Measurements from ENCODE around the gene RNF167. TPM values are rescaled to one million over a fixed set of nuclear protein-coding genes. Genes with fewer than 3 reads are reported as not detected.

RNF167 gene
- polyA plus RNA-seq, 1 donor (not counting 4 experiments of a cell fraction or from before 2014, with no cell fraction given) = 101 TPM

DNA sequence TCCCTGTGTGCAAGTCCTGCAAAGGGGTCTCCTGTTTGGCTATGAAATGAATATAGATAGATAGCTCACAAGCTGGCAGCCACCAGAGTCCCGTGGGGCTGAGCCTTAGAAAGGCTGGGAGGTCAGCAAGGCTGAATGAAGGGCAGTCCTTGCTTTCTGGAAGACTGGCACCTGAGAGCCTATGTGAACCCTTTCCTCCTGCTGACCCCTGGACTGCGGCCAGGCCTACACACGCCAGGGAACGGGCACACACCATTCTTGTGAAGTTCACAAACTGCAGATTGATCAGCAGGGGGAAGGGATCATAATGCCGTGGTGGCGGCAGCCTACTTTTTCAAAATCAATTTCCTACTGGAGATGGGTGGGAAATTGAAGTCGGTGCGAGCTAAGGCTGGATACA, 41.7 kb upstream of the RNF167 start:
- TF ChIP-seq, protein P1, sequence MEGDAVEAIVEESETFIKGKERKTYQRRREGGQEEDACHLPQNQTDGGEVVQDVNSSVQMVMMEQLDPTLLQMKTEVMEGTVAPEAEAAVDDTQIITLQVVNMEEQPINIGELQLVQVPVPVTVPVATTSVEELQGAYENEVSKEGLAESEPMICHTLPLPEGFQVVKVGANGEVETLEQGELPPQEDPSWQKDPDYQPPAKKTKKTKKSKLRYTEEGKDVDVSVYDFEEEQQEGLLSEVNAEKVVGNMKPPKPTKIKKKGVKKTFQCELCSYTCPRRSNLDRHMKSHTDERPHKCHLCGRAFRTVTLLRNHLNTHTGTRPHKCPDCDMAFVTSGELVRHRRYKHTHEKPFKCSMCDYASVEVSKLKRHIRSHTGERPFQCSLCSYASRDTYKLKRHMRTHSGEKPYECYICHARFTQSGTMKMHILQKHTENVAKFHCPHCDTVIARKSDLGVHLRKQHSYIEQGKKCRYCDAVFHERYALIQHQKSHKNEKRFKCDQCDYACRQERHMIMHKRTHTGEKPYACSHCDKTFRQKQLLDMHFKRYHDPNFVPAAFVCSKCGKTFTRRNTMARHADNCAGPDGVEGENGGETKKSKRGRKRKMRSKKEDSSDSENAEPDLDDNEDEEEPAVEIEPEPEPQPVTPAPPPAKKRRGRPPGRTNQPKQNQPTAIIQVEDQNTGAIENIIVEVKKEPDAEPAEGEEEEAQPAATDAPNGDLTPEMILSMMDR (optimal IDR thresholded peaks at IDR 0.05 in 1 of 3, IDR thresholded peaks at IDR 0.05 in 1 of 3, conservative IDR thresholded peaks at IDR 0.05 in 1 of 3; ENCODE audit: extremely low read depth in 1 of 3, insufficient read depth in 2 of 3, low read length in 3 of 3) = no peak
- no peak for TF ChIP-seq EZH2 (IDR thresholded peaks at IDR 0.05; ENCODE audit: low read length)
- no peak for FAIRE-seq
- H3K27ac ChIP-seq (ENCODE audit: control insufficient read depth, insufficient read depth, low read length) = no peak overlapping the region
- H3K9ac ChIP-seq (ENCODE audit: control insufficient read depth, extremely low read depth, insufficient read depth, low read length) = no peak overlapping the region
- peaks cover 14% of the 10 kb centered on the region for H4K20me1 ChIP-seq (ENCODE audit: control insufficient read depth, extremely low read depth, insufficient read depth, low read length)
- peaks cover 28 to 30% of the 10 kb centered on the region in 2 experiments for H3K36me3 ChIP-seq (ENCODE audit: control insufficient read depth in 2 of 2, extremely low read depth in 1 of 2, insufficient read depth in 2 of 2, low read length in 2 of 2)
- H3K4me3 ChIP-seq (ENCODE audit: control insufficient read depth in 2 of 3, extremely low read depth in 1 of 3, insufficient read depth in 2 of 3, low read depth in 1 of 3, low read length in 3 of 3) = no peak overlapping the region
- H3K4me2 ChIP-seq (ENCODE audit: control insufficient read depth, extremely low read depth, insufficient read depth, low read depth, low read length) = no peak overlapping the region
- H3K9me3 ChIP-seq (ENCODE audit: control insufficient read depth, low read depth, low read length) = no peaks in the 10 kb centered on the region
- H3K79me2 ChIP-seq (ENCODE audit: control insufficient read depth, insufficient read depth, low read length) = no peaks in the 10 kb centered on the region
- dilution Hi-C loops (cut with MboI; ENCODE audit: extremely low pct_ligation_motif_present, low sequenced_read_pairs) = no loop called here
- H3K27me3 ChIP-seq (ENCODE audit: control insufficient read depth, extremely low read depth, insufficient read depth, low read length) = no peaks in the 10 kb centered on the region
- H3K9me1 ChIP-seq (ENCODE audit: control insufficient read depth, extremely low read depth, insufficient read depth, low read length) = no peaks in the 10 kb centered on the region
- peaks cover 13% of the 10 kb centered on the region for H3K4me1 ChIP-seq (ENCODE audit: control insufficient read depth, extremely low read depth, insufficient read depth, low read length)
- no peak for DNase-seq (ENCODE audit: low read depth, low spot score)
- H2AFZ ChIP-seq (ENCODE audit: control insufficient read depth, low read length) = no peak overlapping the region

GRCh38 chr17:4898927-4899326, 41.1 kb upstream of the RNF167 start:
- peaks cover 22 to 24% of the 10 kb centered on the region in 2 experiments for H3K36me3 ChIP-seq (ENCODE audit: control insufficient read depth in 2 of 2, extremely low read depth in 1 of 2, insufficient read depth in 2 of 2, low read length in 2 of 2)
- H3K27me3 ChIP-seq (ENCODE audit: control insufficient read depth, extremely low read depth, insufficient read depth, low read length) = no peaks in the 10 kb centered on the region
- TF ChIP-seq, protein P1 (optimal IDR thresholded peaks at IDR 0.05 in 1 of 3, IDR thresholded peaks at IDR 0.05 in 1 of 3, conservative IDR thresholded peaks at IDR 0.05 in 1 of 3; ENCODE audit: extremely low read depth in 1 of 3, insufficient read depth in 2 of 3, low read length in 3 of 3) = no peak
- no peak for TF ChIP-seq EZH2 (IDR thresholded peaks at IDR 0.05; ENCODE audit: low read length)
- no peaks in the 10 kb centered on the region for H3K9me1 ChIP-seq (ENCODE audit: control insufficient read depth, extremely low read depth, insufficient read depth, low read length)
- H3K4me3 ChIP-seq (ENCODE audit: control insufficient read depth in 2 of 3, extremely low read depth in 1 of 3, insufficient read depth in 2 of 3, low read depth in 1 of 3, low read length in 3 of 3) = no peak overlapping the region
- DNase-seq (ENCODE audit: low read depth, low spot score) (no peak), FAIRE-seq (no peak)
- H2AFZ ChIP-seq (ENCODE audit: control insufficient read depth, low read length) = no peak overlapping the region
- peak overlapping the region; percentile 15 for H3K9ac ChIP-seq (ENCODE audit: control insufficient read depth, extremely low read depth, insufficient read depth, low read length)
- dilution Hi-C loops (cut with MboI; ENCODE audit: extremely low pct_ligation_motif_present, low sequenced_read_pairs) = no loop called here
- H3K9me3 ChIP-seq (ENCODE audit: control insufficient read depth, low read depth, low read length) = no peaks in the 10 kb centered on the region
- peak overlapping the region; percentile 64 for H3K4me2 ChIP-seq (ENCODE audit: control insufficient read depth, extremely low read depth, insufficient read depth, low read depth, low read length)
- H3K4me1 ChIP-seq (ENCODE audit: control insufficient read depth, extremely low read depth, insufficient read depth, low read length) = peaks cover 16% of the 10 kb centered on the region
- no peak overlapping the region for H3K27ac ChIP-seq (ENCODE audit: control insufficient read depth, insufficient read depth, low read length)
- H4K20me1 ChIP-seq (ENCODE audit: control insufficient read depth, extremely low read depth, insufficient read depth, low read length) = peaks cover 15% of the 10 kb centered on the region
- no peaks in the 10 kb centered on the region for H3K79me2 ChIP-seq (ENCODE audit: control insufficient read depth, insufficient read depth, low read length)

Measured in keratinocyte (primary cell).